MG63 (cell line): Measurements from ENCODE around the gene SLC35G2. TPM values are rescaled to one million over a fixed set of nuclear protein-coding genes. Genes with fewer than 3 reads are reported as not detected.
"Not testable (repeated sequence)": the region's sequence is repeated elsewhere in the genome, so short reads cannot be mapped to it uniquely, and the experiment has no call there.

ENCODE experiments used
- DNase-seq: peaks from one replicate; pipeline ENCODE4 v3.0.0-alpha.2; 2020
- H3K27me3 ChIP-seq: fragments of 250-450 bp; sonication (Bioruptor Pico); 2 replicates; pipeline ENCODE4 v1.5.1; 2020; ENCODE audit warnings: mild to moderate bottlenecking, moderate library complexity
- H3K36me3 ChIP-seq: fragments of 250-450 bp; sonication (Bioruptor Pico); 2 replicates; pipeline ENCODE4 v1.5.1; 2020; ENCODE audit warnings: mild to moderate bottlenecking, moderate library complexity
- H3K4me3 ChIP-seq: fragments of 250-450 bp; sonication (Bioruptor Pico); 2 replicates; pipeline ENCODE4 v1.5.1; 2020; ENCODE audit warnings: mild to moderate bottlenecking, moderate library complexity
- H3K9me3 ChIP-seq: fragments of 250-450 bp; sonication (Bioruptor Pico); 2 replicates; pipeline ENCODE4 v1.5.1; 2020; ENCODE audit warnings: mild to moderate bottlenecking, moderate library complexity
- total RNA-seq: library from RNA; depleted of rRNA; stranded (reverse); fragments of >200 nt; shearing (Covaris generic); gene quantifications from 2 replicates; pipeline ENCODE4 v1.2.3, GENCODE V29; 2014; ENCODE audit warnings: low replicate concordance

The SLC35G2 gene
- total RNA-seq, 1 experiment from 2014 or later, result 8.9 TPM

DNA sequence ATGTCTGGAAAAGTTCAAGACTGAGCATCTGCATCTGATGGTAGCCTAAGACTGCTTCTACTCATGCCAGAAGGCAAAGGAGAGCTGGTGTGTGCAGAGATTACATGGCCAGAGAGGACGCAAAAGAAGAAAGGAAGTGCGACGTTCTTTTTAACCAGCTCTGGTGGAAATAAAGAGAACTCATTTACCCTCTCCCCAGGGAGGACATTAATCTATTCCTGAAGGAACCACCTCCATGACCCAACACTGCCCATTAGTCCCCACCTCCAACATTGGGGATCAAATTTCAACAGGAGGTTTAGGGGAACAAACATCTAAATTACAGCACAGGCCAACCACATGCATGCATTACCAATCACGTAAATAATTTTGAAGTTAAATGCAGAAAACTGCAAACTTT, 41.6 kb downstream of the SLC35G2 start:
- Histone ChIP-seq H3K27me3 (no peaks in the 10 kb centered on the region), H3K9me3 (no peaks in the 10 kb centered on the region), H3K36me3 (peaks cover 21% of the 10 kb centered on the region), H3K4me3 (peak overlapping the region; percentile 72)
- no peak for DNase-seq

- Histone ChIP-seq H3K4me3 (peak within 1 kb of the TSS; percentile 72), H3K9me3 (no peaks in the 10 kb centered on the region), H3K27me3 (no peaks in the 10 kb centered on the region), H3K36me3 (peaks cover 17% of the 10 kb centered on the region)
- peak; percentile 100 for DNase-seq
Measured at GRCh38 chr3:136861890-136862616, 43.1 kb downstream of the SLC35G2 start, which contains the start of gene NCK1. TSS of gene NCK1 (plus strand) at chr3:136862208. CDS start at chr3:136928002, 65,794 bp downstream.

DNA sequence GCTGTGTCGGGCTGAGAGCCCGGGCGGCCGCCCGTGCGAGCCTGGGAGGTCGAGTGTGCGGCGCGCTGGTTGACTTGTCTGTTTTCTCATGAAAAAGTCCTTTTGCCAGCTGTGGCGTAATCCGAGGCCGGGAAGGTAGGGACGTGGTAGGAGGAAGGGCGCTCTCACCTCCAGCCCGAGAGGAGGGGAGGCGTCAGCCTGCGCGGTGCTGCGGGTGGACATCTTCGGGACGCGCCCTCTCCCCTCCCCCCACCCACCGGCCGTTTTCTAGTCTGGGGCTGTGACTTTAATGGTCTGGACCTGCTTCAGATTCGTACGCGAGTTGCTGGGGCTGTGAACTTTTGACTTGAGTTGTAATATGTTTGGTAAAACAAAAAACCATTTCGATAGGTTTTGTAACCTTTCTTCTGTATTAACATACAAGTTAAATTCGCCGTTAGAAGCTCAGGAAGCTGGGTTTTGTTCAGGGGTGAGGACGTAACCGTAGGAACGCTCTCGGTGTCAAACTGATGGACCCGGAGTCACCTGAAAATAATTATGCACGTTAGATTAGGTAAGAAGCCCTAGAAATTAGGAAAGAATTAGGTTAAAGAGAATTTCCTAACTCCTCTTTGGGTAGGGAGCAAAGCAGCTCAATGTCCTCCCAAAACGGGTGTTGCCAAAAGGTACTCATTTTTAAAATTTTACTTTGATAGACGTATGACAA, 43.8 kb downstream of the SLC35G2 start:
- Histone ChIP-seq H3K4me3 (peak overlapping the region; percentile 72), H3K27me3 (no peaks in the 10 kb centered on the region), H3K9me3 (no peaks in the 10 kb centered on the region), H3K36me3 (peaks cover 21% of the 10 kb centered on the region)
- DNase-seq, result peak; percentile 72

DNA sequence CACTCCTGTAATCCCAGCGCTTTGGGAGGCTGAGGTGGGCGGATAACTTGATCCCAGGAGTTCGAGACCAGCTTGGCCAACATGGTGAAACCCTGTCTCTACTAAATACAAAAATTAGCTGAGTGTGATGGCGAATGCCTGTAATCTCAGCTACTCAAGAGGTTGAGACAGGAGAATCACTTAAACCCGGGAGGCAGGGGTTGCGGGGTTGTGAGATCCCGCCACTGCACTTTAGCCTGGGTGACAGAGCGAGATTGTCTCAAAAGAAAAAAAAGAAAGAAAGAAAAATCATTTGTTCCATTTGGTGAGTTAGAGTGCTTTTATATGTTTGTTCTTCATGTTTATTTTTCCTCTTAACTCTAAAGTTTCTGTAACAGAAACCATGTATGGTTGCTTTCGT, 50.4 kb downstream of the SLC35G2 start:
- Histone ChIP-seq H3K27me3 (no peaks in the 10 kb centered on the region), H3K9me3 (peaks cover 29% of the 10 kb centered on the region), H3K36me3 (peaks cover 72% of the 10 kb centered on the region), H3K4me3 (no peak overlapping the region)
- DNase-seq, result no peak

DNA sequence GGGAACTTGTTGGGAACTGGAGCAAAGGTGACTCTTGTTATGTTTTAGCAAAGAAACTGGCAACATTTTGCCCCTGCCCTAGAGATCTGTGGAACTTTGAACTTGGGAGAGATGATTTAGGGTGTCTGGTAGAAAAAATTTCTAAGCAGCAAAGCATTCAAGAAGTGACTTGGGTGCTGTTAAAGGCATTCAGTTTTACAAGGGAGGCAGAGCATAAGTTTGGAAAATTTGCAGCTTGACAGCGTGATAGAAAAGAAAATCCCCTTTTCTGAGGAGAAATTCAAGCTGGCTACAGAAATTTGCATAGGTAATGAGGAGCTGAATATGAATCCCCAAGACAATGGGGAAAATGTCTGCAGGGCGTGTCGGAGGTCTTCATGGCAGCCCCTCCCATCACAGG, 53.3 kb downstream of the SLC35G2 start:
- not testable (repeated sequence) for H3K4me3 ChIP-seq, DNase-seq, H3K27me3 ChIP-seq
- Histone ChIP-seq H3K9me3 (peaks cover 35% of the 10 kb centered on the region), H3K36me3 (peaks cover 91% of the 10 kb centered on the region)

DNA sequence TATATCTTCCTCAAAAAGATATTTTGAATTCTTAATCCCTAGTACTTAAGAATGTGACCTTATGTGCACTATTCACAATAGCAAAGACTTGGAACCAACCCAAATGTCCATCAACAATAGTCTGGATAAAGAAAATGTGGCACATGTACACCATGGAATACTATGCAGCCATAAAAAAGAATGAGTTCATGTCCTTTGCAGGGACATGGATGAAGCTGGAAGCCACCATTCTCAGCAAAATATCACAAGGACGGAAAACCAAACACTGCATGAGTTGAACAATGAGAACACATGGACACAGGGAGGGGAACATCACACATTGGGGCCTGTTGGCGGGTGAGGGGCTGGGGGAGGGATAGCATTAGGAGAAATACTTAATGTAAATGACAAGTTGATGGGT, 60.6 kb downstream of the SLC35G2 start:
- Histone ChIP-seq H3K9me3 (peaks cover 11% of the 10 kb centered on the region), H3K36me3 (peaks cover 46% of the 10 kb centered on the region)
- H3K4me3 ChIP-seq, H3K27me3 ChIP-seq, DNase-seq: not testable (repeated sequence)

DNA sequence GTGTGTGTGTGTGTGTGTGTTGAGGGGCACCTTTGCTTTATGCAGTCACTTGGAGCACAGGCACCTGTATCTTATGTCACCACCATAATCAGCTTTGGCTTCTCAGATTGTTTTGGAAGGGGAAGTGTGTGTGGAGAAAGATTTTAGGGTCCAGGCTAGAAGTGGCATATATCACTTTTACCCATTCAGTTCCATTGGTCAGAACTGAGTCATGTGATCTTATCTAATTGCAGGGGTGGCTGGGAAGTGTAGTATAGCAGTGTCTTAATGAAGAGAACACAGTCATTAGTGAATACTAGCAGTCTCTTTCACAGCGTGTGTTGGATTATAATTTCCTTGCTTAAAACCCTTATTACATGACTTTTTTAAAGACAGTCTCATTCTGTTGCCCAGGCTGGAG, 63.6 kb downstream of the SLC35G2 start:
- Histone ChIP-seq H3K9me3 (peaks cover 6% of the 10 kb centered on the region), H3K27me3 (no peaks in the 10 kb centered on the region), H3K4me3 (no peak overlapping the region), H3K36me3 (peaks cover 32% of the 10 kb centered on the region)
- DNase-seq, result no peak

- Histone ChIP-seq H3K9me3 (peaks cover 2% of the 10 kb centered on the region; the same call in 1 of the 2 replicates), H3K4me3 (no peak overlapping the region), H3K27me3 (no peaks in the 10 kb centered on the region), H3K36me3 (peaks cover 37% of the 10 kb centered on the region)
- no peak for DNase-seq
Measured at GRCh38 chr3:136883967-136884720, 65.2 kb downstream of the SLC35G2 start.

DNA sequence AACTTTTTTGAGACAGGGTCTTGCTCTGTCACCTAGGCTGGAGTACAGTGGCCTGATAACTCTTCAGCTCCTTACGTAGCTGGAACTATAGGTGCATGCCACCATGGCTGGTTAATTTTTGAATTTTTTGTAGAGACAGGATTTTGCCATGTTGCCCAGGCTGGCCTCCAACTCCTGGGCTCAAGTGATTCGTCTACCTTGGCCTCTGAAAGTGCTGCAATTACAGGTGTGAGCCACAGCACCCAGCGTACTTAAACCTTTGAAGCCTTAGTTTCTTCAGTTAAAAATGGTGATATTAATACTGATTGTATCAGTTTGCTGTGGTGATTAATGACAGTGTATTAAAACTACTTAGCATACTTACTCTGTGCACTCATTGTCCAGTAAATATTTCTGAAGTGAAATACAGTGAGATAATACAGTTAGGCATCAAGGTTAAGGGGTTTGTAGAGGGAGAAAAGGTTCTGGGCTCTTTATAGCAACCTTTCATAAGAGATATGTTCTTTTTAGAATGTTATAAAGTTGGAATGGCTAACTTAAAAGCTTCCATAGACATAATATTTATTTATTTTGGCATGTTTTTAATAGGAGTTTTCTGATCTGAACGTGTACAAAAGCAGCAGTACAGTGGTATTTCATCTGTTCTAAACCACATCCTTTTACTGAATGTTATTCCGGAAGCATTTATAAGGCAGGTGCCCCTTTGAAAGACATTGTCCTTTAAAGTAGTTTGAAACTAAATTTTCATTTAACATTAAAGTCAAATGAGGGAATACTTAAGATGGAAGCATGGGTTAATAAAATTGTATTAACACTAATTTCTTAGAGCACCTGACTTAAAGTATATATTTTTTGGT, 66.7 kb downstream of the SLC35G2 start:
- no peaks in the 10 kb centered on the region for H3K27me3 ChIP-seq
- peaks cover 6% of the 10 kb centered on the region for H3K9me3 ChIP-seq
- peaks cover 43% of the 10 kb centered on the region for H3K36me3 ChIP-seq
- no peak for DNase-seq
- no peak overlapping the region for H3K4me3 ChIP-seq

DNA sequence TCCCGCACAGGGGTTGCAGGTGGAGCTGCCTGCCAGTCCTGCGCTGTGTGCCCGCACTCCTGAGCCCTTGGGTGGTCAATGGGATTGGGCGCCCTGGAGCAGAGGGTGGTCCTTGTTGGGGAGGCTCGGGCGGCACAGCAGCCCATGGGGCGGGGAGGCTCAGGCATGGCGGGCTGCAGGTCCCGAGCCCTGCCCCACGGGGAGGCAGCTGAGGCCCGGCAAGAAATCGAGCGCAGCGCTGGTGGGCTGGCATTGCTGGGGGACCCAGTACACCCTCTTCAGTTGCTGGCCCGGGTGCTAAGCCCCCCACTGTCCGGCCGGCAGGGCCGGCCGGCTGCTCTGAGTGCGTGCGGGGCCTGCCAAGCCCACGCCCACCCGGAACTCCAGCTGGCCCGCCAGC, 71.0 kb downstream of the SLC35G2 start:
- Histone ChIP-seq H3K27me3 (no peaks in the 10 kb centered on the region), H3K4me3 (no peak overlapping the region), H3K36me3 (peaks cover 54% of the 10 kb centered on the region), H3K9me3 (peaks cover 12% of the 10 kb centered on the region)
- DNase-seq, result no peak

GRCh38 chr3:136891934-136892855, 73.3 kb downstream of the SLC35G2 start:
- Histone ChIP-seq H3K9me3 (peaks cover 12% of the 10 kb centered on the region), H3K27me3 (no peaks in the 10 kb centered on the region), H3K4me3 (no peak overlapping the region), H3K36me3 (peaks cover 64% of the 10 kb centered on the region)
- DNase-seq, result no peak

DNA sequence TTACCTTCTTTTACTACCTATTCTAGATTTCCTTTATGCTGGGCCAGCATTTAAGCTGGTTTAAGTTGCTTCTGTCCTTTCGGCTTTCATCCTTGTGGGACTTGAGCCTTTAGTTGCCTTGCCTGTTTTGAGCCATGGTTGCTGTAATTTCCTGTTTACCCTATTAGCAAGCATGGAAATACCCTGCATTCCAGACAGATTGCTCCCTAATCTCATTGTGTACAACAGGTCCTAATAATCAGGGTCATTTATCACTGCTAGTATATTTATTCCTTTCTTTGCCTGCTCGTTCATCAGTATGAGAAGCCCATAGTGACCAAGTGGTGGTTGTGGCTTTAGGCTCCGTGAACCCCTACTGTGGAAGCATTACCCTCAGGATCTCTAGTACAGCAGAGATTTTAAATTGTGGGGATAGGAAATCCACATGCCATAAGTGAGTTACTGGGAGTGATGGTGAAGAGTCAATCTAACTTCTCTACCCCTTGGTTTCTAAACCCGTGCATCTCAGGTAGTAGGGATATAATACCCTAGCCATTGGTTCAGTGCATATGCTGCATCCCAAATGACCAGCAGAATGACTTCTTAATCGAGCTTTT, 75.0 kb downstream of the SLC35G2 start:
- Histone ChIP-seq H3K27me3 (no peaks in the 10 kb centered on the region), H3K36me3 (peaks cover 52% of the 10 kb centered on the region), H3K4me3 (no peak overlapping the region), H3K9me3 (peaks cover 11% of the 10 kb centered on the region)
- peak; percentile 25 for DNase-seq

GRCh38 chr3:136897171-136897570, 78.2 kb downstream of the SLC35G2 start:
- not testable (repeated sequence) for H3K27me3 ChIP-seq, DNase-seq, H3K4me3 ChIP-seq
- Histone ChIP-seq H3K9me3 (peaks cover 11% of the 10 kb centered on the region), H3K36me3 (peaks cover 43% of the 10 kb centered on the region)

- Histone ChIP-seq H3K4me3 (no peak overlapping the region), H3K27me3 (no peaks in the 10 kb centered on the region), H3K36me3 (peaks cover 49% of the 10 kb centered on the region), H3K9me3 (peaks cover 22% of the 10 kb centered on the region)
- no peak for DNase-seq
Measured at GRCh38 chr3:136898549-136898948, 79.6 kb downstream of the SLC35G2 start.

DNA sequence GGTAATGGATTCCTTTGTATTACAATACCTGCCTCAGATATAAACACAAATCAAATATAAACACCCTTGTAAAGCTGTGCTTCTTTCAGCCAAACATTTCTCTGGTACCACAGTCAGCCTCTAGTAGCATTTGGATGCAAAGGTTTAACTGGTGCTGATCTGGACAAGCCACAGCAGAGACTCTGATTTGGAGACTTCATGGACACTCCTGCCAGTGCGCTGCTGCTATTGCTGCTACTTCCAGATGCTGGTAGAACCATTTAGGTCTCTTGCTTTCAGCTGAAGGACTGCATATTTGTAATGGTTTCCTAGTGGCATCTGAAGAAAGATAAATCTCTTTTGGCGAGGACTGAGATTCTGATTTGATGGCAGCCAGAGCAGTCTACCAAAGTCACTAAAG, 80.0 kb downstream of the SLC35G2 start:
- H3K27me3 ChIP-seq, result no peaks in the 10 kb centered on the region
- H3K36me3 ChIP-seq, result peaks cover 53% of the 10 kb centered on the region
- DNase-seq, result no peak
- no peak overlapping the region for H3K4me3 ChIP-seq
- peaks cover 26% of the 10 kb centered on the region for H3K9me3 ChIP-seq
